IMR-90 (cell line): ENCODE results near the gene USP53.

Source experiments
- BHLHE40 ChIP-seq: fragments of 150-350 bp; IDR thresholded peaks from 2 replicates; pipeline ENCODE4 v1.6.1; 2016; ENCODE audit warnings: mild to moderate bottlenecking, low read depth, low read length
- CEBPB ChIP-seq: IDR thresholded peaks from 2 replicates; pipeline ENCODE4 v1.6.1; 2012; ENCODE audit warnings: low read depth, low read length, improper control_type of control experiment
- CHD1 ChIP-seq: IDR thresholded peaks from 2 replicates; pipeline ENCODE4 v1.6.1; 2012; ENCODE audit warnings: low read depth, low read length, improper control_type of control experiment
- CTCF ChIP-seq: conservative IDR thresholded peaks from 2 replicates; pipeline ENCODE4 v1.5.1; 2012; ENCODE audit warnings: mild to moderate bottlenecking, low read depth, low read length, improper control_type of control experiment
- ELK1 ChIP-seq: fragments of 150-350 bp; IDR thresholded peaks from 2 replicates; pipeline ENCODE4 v1.6.1; 2016; ENCODE audit warnings: low read depth, mild to moderate bottlenecking, low read length, moderate library complexity, borderline replicate concordance
- FOS ChIP-seq: fragments of 150-350 bp; IDR thresholded peaks from 2 replicates; pipeline ENCODE4 v1.6.1; 2016; ENCODE audit warnings: low read depth, low read length
- MAFK ChIP-seq: IDR thresholded peaks from 2 replicates; pipeline ENCODE4 v1.6.1; 2012; ENCODE audit warnings: low read depth, low read length, improper control_type of control experiment
- MXI1 ChIP-seq: IDR thresholded peaks from 2 replicates; pipeline ENCODE4 v1.6.1; 2012; ENCODE audit warnings: low read depth, mild to moderate bottlenecking, low read length, moderate library complexity, borderline replicate concordance
- NFE2L2 ChIP-seq: fragments of 150-350 bp; IDR thresholded peaks from 2 replicates; pipeline ENCODE4 v1.6.1; 2016; ENCODE audit warnings: low read depth, mild to moderate bottlenecking, low read length
- POLR2A ChIP-seq: IDR thresholded peaks from 2 replicates; pipeline ENCODE4 v1.6.1; 2012; ENCODE audit warnings: mild to moderate bottlenecking, low read depth, low read length
- RAD21 ChIP-seq: IDR thresholded peaks from 2 replicates; pipeline ENCODE4 v1.6.1; 2012; ENCODE audit warnings: low read length, improper control_type of control experiment
- SMC3 ChIP-seq: fragments of 150-350 bp; IDR thresholded peaks from 2 replicates; pipeline ENCODE4 v1.6.1; 2016; ENCODE audit warnings: low read depth, mild to moderate bottlenecking, antibody characterized with exemption, low read length, moderate library complexity
- USF2 ChIP-seq: fragments of 150-350 bp; IDR thresholded peaks from 2 replicates; pipeline ENCODE4 v1.6.1; 2017; ENCODE audit warnings: mild to moderate bottlenecking, antibody characterized with exemption, low read length, low read depth

- no peak for TF ChIP-seq SMC3
- no peak for TF ChIP-seq CTCF
- no peak for TF ChIP-seq POLR2A
- no peak for TF ChIP-seq MAFK
- no peak for TF ChIP-seq BHLHE40
- TF ChIP-seq FOS: no peak
- TF ChIP-seq CEBPB: no peak
- no peak for TF ChIP-seq RAD21
- TF ChIP-seq USF2: no peak
- TF ChIP-seq CHD1: no peak
- TF ChIP-seq ELK1: no peak
- TF ChIP-seq MXI1: no peak
- no peak for TF ChIP-seq NFE2L2
Observed at GRCh38 chr4:119229908-119230687, 17.6 kb downstream of the USP53 start.
